ENCODE data around the gene TMEM138. TPM values are rescaled to one million over a fixed set of nuclear protein-coding genes. Genes with fewer than 3 reads are reported as not detected.

Gene TMEM138
- total and polyA plus RNA-seq, 2 of the 13 experiments (the other 11 are each of a cell fraction or from before 2014, with no cell fraction given): 43.5 to 61.0 TPM

- TF ChIP-seq IKZF5 (CRISPR knock-in tag; IDR thresholded peaks at IDR 0.05) (peak; percentile 49; the same call in 1 of the 2 replicates), MEIS2 (CRISPR knock-in tag; IDR thresholded peaks at IDR 0.05) (no peak), PRMT3 (CRISPR knock-in tag; IDR thresholded peaks at IDR 0.05; ENCODE audit: borderline replicate concordance, low read depth) (no peak), ZNF546 (CRISPR knock-in tag; conservative IDR thresholded peaks at IDR 0.05) (peak; percentile 68; the same call in 1 of the 2 replicates), CENPX (CRISPR knock-in tag; IDR thresholded peaks at IDR 0.05) (no peak), ZNF205 (CRISPR knock-in tag; IDR thresholded peaks at IDR 0.05) (no peak), ZFAT (CRISPR knock-in tag; conservative IDR thresholded peaks at IDR 0.05) (no peak), ZNF441 (CRISPR knock-in tag; IDR thresholded peaks at IDR 0.05; ENCODE audit: borderline replicate concordance) (peak; percentile 48; the same call in 1 of the 2 replicates), MXD4 (CRISPR knock-in tag; IDR thresholded peaks at IDR 0.05) (peak; percentile 71), SMAD1 (CRISPR knock-in tag; IDR thresholded peaks at IDR 0.05; ENCODE audit: borderline replicate concordance, low read depth) (no peak), TRIM24 (CRISPR knock-in tag; IDR thresholded peaks at IDR 0.05) (no peak), ZNF337 (CRISPR knock-in tag; IDR thresholded peaks at IDR 0.05; ENCODE audit: borderline replicate concordance, low read depth) (peak; percentile 93), ZNF333 (CRISPR knock-in tag; IDR thresholded peaks at IDR 0.05; ENCODE audit: borderline replicate concordance) (0 out of 2 replicates have a peak, but pooled peaks have one; percentile 80), STAG1 (CRISPR knock-in tag; IDR thresholded peaks at IDR 0.05) (no peak), FOXC1 (CRISPR knock-in tag; IDR thresholded peaks at IDR 0.05; ENCODE audit: borderline replicate concordance) (peak; percentile 74)
- TF ChIP-seq, protein P1, sequence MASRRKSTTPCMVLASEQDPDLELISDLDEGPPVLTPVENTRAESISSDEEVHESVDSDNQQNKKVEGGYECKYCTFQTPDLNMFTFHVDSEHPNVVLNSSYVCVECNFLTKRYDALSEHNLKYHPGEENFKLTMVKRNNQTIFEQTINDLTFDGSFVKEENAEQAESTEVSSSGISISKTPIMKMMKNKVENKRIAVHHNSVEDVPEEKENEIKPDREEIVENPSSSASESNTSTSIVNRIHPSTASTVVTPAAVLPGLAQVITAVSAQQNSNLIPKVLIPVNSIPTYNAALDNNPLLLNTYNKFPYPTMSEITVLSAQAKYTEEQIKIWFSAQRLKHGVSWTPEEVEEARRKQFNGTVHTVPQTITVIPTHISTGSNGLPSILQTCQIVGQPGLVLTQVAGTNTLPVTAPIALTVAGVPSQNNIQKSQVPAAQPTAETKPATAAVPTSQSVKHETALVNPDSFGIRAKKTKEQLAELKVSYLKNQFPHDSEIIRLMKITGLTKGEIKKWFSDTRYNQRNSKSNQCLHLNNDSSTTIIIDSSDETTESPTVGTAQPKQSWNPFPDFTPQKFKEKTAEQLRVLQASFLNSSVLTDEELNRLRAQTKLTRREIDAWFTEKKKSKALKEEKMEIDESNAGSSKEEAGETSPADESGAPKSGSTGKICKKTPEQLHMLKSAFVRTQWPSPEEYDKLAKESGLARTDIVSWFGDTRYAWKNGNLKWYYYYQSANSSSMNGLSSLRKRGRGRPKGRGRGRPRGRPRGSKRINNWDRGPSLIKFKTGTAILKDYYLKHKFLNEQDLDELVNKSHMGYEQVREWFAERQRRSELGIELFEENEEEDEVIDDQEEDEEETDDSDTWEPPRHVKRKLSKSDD (CRISPR knock-in tag; IDR thresholded peaks at IDR 0.05; ENCODE audit: low read depth): 0 out of 2 replicates have a peak, but pooled peaks have one; percentile 63
- TF ChIP-seq, protein P2, sequence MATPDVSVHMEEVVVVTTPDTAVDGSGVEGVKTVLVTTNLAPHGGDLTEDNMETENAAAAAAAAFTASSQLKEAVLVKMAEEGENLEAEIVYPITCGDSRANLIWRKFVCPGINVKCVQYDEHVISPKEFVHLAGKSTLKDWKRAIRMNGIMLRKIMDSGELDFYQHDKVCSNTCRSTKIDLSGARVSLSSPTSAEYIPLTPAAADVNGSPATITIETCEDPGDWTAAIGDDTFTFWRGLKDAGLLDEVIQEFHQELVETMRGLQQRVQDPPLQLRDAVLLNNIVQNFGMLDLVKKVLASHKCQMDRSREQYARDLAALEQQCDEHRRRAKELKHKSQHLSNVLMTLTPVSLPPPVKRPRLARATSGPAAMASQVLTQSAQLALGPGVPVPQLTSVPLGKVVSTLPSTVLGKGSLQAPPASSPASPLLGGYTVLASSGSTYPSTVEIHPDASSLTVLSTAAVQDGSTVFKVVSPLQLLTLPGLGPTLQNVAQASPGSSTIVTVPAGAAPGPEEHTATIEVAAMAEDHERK (CRISPR knock-in tag; IDR thresholded peaks at IDR 0.05; ENCODE audit: low read depth): 0 out of 2 replicates have a peak, but pooled peaks have one; percentile 23
- TF ChIP-seq, protein P3, sequence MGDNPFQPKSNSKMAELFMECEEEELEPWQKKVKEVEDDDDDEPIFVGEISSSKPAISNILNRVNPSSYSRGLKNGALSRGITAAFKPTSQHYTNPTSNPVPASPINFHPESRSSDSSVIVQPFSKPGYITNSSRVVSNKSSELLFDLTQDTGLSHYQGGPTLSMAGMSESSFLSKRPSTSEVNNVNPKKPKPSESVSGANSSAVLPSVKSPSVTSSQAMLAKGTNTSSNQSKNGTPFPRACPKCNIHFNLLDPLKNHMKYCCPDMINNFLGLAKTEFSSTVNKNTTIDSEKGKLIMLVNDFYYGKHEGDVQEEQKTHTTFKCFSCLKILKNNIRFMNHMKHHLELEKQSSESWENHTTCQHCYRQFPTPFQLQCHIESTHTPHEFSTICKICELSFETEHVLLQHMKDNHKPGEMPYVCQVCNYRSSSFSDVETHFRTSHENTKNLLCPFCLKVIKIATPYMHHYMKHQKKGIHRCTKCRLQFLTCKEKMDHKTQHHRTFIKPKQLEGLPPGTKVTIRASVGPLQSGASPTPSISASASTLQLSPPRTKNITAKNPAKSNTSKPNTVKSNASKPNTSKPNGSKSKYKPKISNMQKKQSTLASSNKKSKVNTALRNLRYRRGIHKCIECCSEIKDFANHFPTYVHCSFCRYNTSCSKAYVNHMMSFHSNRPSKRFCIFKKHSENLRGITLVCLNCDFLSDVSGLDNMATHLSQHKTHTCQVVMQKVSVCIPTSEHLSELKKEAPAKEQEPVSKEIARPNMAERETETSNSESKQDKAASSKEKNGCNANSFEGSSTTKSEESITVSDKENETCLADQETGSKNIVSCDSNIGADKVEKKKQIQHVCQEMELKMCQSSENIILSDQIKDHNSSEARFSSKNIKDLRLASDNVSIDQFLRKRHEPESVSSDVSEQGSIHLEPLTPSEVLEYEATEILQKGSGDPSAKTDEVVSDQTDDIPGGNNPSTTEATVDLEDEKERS (CRISPR knock-in tag; IDR thresholded peaks at IDR 0.05): peak; percentile 90
Measured at GRCh38 chr11:61361741-61362541, at the start of gene TMEM138, which contains the start of gene CYB561A3 (continued).
